ENCODE measurements around the gene ELMOD3. TPM values are rescaled to one million over a fixed set of nuclear protein-coding genes. Genes with fewer than 3 reads are reported as not detected.

The ELMOD3 gene
- total RNA-seq, 4 donors from 2014 or later = 15.9 to 31.7 (median 25.0) TPM

GRCh38 chr2:85429213-85429923 lies 74.8 kb downstream of the ELMOD3 start:
- Histone ChIP-seq H3K4me3 (no peak overlapping the region), H3K4me1 (peaks cover 16 to 19% of the 10 kb centered on the region in 2 donors), H3K36me3 (no peaks in the 10 kb centered on the region), H3K27ac (no peak overlapping the region), H3K27me3 (no peaks in the 10 kb centered on the region), H3K9me3 (no peaks in the 10 kb centered on the region)
- in situ Hi-C loops (cut with MboI; ENCODE audit: low sequenced_read_pairs in 4 of 4) (no loop called here), intact Hi-C loops (cut with DNase I; ENCODE audit: low total_unique reads) (no loop called here)
- TF ChIP-seq POLR2A (IDR thresholded peaks at IDR 0.05) = no peak
- no peak for TF ChIP-seq CTCF (IDR thresholded peaks at IDR 0.05 in 4 of 5, conservative IDR thresholded peaks at IDR 0.05 in 1 of 5)
- DNase-seq (no peak), ATAC-seq (no peak)

GRCh38 chr2:85429924-85430289 lies 75.3 kb downstream of the ELMOD3 start:
- H3K27ac ChIP-seq = no peak overlapping the region
- no peaks in the 10 kb centered on the region for H3K36me3 ChIP-seq
- no peak for ATAC-seq
- no peak for DNase-seq
- H3K9me3 ChIP-seq = no peaks in the 10 kb centered on the region
- H3K4me1 ChIP-seq = peaks cover 16 to 23% of the 10 kb centered on the region in 2 donors
- no peak for TF ChIP-seq POLR2A (IDR thresholded peaks at IDR 0.05)
- no peak for TF ChIP-seq CTCF (IDR thresholded peaks at IDR 0.05 in 4 of 5, conservative IDR thresholded peaks at IDR 0.05 in 1 of 5)
- no peak overlapping the region for H3K4me3 ChIP-seq
- intact Hi-C loops (cut with DNase I; ENCODE audit: low total_unique reads) (no loop called here), in situ Hi-C loops (cut with MboI; ENCODE audit: low sequenced_read_pairs in 4 of 4) (no loop called here)
- H3K27me3 ChIP-seq = no peaks in the 10 kb centered on the region

GRCh38 chr2:85430752-85431569 lies 76.4 kb downstream of the ELMOD3 start:
- TF ChIP-seq CTCF (IDR thresholded peaks at IDR 0.05 in 4 of 5, conservative IDR thresholded peaks at IDR 0.05 in 1 of 5) (no peak), POLR2A (IDR thresholded peaks at IDR 0.05) (no peak)
- DNase-seq (no peak), ATAC-seq (no peak)
- H3K4me3 ChIP-seq = no peak overlapping the region
- H3K4me1 ChIP-seq = peaks cover 16 to 33% of the 10 kb centered on the region in 2 donors
- no peaks in the 10 kb centered on the region for H3K27me3 ChIP-seq
- no peaks in the 10 kb centered on the region for H3K36me3 ChIP-seq
- H3K27ac ChIP-seq = peak overlapping the region; percentile 57 to 98 (median 96)
- in situ Hi-C loops (cut with MboI; ENCODE audit: low sequenced_read_pairs in 4 of 4) = no loop called here
- H3K9me3 ChIP-seq = no peaks in the 10 kb centered on the region
- intact Hi-C loops (cut with DNase I; ENCODE audit: low total_unique reads) = no loop called here

- Histone ChIP-seq H3K27ac (peak overlapping the region; percentile 57 to 98 (median 96)), H3K4me1 (peaks cover 16 to 36% of the 10 kb centered on the region in 2 donors)
- intact Hi-C loops (cut with DNase I; ENCODE audit: low total_unique reads) = no loop called here
Measured at GRCh38 chr2:85431570-85432205, 77.1 kb downstream of the ELMOD3 start.

More at GRCh38 chr2:85431570-85432205, 77.1 kb downstream of the ELMOD3 start:
- H3K36me3 ChIP-seq = no peaks in the 10 kb centered on the region
- peak; percentile 16 to 30 for TF ChIP-seq POLR2A (IDR thresholded peaks at IDR 0.05)
- TF ChIP-seq CTCF (IDR thresholded peaks at IDR 0.05 in 4 of 5, conservative IDR thresholded peaks at IDR 0.05 in 1 of 5) = no peak
- no peaks in the 10 kb centered on the region for H3K27me3 ChIP-seq
- DNase-seq = peak in 1 of 2 donors; percentile 72
- H3K4me3 ChIP-seq = no peak overlapping the region
- H3K9me3 ChIP-seq = no peaks in the 10 kb centered on the region
- ATAC-seq = peak in 1 of 2 donors; percentile 6
- in situ Hi-C loops (cut with MboI; ENCODE audit: low sequenced_read_pairs in 4 of 4) = no loop called here
